ENCODE results near the gene ZNF778.
"Not testable (repeated sequence)": the region's sequence is repeated elsewhere in the genome, so short reads cannot be mapped to it uniquely, and the experiment has no call there.

Gene ZNF778

GRCh38 chr16:89219365-89219764 is 1.9 kb downstream of the ZNF778 start:
- no peak for DNase-seq

GRCh38 chr16:89221604-89222003 is 4.1 kb downstream of the ZNF778 start:
- no peak for DNase-seq

DNA sequence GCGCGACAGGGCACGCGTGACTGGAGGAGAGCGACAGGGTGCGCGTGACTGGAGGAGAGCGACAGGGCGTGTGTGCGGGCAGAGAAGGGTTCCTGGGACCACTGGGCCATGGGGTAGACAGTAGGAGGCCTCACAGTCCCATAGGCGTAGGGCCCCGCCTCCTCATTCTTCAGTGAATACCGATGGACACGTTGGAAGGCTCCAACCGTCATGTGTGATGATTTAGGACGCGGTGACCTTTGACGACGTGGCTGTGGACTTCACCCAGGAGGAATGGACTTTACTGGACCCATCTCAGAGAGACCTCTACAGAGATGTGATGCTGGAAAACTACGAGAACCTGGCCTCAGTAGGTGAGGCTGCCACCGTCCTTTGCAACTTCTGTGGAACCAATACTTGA is 5.4 kb downstream of the ZNF778 start:
- no peak for DNase-seq

DNA sequence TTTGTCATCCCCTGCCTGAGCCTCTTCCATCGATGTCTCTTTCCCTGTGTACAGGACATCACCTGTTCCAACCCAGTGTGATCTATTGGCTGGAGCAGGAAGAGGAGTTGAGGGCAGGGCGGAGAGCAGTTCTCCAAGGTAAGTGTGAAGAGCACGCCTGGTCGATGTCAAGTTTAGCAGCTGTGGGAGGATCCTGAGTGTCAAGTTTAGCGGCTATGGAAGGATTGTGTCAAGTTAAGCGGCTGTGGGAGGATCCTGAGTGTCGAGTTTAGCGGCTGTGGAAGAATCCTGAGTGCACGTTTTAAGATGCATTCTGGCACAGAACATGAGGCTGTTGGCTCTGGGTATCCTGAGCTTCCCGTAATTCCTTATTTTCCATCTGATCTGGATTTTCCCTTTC is 7.2 kb downstream of the ZNF778 start:
- no peak for DNase-seq

GRCh38 chr16:89230255-89230654 is 12.8 kb downstream of the ZNF778 start:
- no peak for DNase-seq

GRCh38 chr16:89232107-89232506 is 14.6 kb downstream of the ZNF778 start:
- DNase-seq: no peak

DNA sequence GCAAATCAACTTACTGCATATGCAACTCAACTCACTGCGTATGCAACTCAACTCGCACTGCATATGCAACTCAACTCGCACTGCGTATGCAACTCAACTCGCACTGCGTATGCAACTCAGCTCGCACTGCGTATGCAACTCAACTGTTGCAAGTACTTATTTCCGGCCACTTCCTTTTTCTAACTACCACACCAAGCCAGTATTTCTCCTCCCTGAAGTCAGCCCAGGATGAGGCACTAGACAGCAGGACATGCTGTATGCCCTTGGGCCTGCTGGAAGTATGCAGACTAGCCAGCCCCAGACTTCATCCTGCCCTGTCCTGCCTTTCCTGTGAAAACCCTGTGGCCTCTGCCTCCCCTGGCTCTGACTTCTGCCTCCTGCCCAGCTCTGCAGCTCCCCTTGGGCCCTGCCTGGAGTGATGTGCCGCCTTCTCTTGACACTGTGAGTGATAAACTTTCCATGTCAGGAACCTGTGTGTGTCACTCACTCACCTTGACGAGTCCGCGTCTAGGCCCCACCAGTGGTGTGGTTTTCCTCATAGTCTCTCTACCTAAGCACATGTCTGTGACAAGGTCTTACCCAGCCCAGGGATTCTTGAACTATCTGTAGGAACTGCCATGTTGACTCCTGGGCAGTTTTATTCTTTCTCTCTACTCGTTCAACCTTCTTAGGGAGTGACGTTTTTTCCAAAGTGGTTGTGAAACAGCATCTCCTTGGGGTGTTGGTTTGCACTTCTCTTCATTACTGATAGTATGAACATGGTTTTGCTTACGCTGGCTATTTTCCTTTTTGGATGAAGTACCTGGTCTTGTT is 16.4 kb downstream of the ZNF778 start:
- no peak for DNase-seq

- no peak for DNase-seq
These were observed 20.2 kb downstream of the ZNF778 start for GRCh38 chr16:89237733-89238132.

DNA sequence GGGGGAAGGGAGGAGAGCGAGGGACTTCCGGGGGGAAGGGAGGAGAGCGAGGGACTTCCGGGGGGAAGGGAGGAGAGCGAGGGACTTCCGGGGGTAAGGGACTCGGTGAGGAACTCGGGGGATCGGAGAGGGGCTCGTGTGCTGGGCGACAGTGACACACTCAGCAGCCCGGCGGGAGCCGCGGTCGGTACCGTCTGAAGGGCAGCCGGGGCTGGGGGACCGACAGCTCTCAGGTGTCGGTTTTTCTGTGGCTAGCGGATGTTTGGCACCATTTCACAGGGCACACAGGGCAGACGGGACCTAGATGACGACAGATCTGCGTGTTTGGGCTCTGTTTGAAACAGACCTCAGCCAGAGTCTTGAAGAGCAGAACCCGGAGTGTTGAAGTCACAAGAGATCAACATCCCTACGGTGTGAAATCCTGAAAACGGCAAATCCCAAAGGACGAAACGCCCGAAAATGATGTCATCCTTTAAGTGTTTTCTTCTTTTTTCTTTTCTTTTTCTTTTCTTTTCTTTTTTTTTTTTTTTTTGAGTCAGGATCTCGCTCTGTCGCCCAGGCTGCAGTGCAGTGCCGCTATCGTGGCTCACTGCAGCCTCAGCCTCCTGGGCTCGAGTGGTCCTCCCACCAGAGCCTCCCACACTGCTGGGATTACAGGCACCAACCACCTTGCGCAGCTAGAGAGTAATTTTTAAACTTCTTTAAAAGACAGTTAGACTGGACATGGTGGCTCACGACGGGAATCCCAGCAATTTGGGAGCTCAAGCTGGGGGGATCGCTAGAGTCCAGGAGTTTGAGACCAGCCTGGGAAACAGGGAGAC is 23.9 kb downstream of the ZNF778 start:
- peak; percentile 43 for DNase-seq

GRCh38 chr16:89242795-89243200 is 25.3 kb downstream of the ZNF778 start:
- no peak for DNase-seq

DNA sequence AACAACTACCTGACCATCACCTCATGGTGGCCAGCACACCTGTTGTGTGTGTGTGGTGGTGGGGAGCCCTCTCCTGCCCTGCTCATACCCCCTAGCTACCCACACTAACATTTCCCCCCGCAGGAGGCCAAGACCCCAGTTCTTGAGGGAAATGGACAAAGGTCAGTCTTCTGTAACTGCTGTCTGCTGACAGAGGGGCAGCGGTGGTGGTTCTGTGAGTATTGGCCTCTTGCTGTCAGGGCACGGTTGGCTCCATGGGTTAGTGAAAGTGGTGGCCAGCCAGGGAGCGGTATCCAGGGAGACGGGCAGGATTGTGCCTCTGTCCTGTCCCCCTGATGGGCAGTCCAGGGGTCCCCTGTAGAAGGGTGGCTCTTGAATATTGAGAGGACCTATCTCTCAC is 26.2 kb downstream of the ZNF778 start:
- DNase-seq: no peak

GRCh38 chr16:89244264-89244663 is 26.8 kb downstream of the ZNF778 start:
- DNase-seq: not testable (repeated sequence)

DNA sequence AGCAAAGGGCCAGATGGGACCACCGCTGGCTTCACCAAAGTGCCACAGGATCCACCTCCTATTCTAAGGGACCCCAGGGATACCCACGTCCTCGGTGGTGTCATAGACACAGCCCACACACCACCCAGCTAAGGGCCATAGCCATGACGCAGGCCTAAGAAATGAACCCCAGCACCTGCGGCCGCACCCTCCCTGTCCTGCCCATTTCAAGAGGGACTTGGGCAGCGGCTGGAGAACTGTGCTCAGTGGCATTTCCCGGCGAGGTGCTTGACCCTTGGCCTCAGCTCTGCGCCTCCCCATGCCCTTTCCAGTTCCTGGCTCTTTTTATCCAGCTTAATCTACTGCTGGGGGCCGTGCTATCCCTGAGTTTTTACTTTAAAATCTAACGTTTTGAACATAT is 27.3 kb downstream of the ZNF778 start:
- no peak for DNase-seq

- DNase-seq: no peak
These were observed 28.9 kb downstream of the ZNF778 start for GRCh38 chr16:89246383-89246902.

GRCh38 chr16:89246903-89247733 is 29.6 kb downstream of the ZNF778 start:
- DNase-seq: peak; percentile 25

DNA sequence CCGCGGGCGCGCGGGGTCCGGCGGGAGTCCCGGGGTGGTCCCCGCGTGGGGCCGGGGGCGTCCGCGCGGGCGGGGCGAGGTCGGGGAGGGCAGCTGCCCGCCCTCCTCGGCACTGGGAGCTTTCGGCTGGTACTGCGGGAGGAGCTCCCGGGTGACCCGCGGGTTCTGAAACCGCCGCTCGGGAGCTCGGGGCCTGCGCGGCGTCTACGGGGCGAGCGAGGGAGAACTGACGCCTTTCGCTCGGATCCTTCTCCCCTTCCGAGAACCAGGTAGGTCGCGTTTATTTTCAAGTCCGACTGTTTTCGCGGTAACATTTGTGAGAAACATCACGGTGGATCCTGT is 30.2 kb downstream of the ZNF778 start:
- not testable (repeated sequence) for DNase-seq

GRCh38 chr16:89248196-89248982 is 30.9 kb downstream of the ZNF778 start:
- no peak for DNase-seq

GRCh38 chr16:89253548-89254287 is 36.2 kb downstream of the ZNF778 start:
- no peak for DNase-seq

DNA sequence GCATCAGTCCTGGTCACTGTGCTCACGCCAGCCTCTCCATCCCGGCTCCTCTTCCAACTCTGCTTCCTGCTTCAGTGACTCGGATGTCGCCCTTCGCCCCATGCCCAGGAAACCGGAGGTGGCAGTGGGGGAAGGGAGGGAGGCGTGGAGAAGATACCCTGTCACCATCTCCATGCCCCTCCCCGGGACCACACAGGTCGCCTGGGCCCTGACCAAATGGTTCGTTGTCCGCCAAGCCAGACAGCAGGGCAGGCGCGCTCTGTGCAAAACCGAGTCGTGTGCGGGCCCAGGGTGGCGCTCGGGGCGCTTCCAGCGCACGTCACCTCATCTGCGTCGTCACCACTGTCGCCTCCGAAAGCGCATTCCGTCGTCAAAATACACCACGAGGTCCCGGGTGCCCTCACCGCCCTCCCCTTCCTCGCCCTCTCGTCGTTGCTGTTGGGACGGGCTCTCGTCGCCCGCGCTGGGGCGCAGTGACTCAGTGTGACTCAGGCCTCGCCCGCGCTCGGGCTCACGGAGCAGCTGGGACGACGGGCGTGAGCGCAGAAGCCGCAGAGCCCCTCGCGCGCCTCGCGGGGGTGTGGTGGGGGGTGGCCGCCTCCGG is 39.2 kb downstream of the ZNF778 start:
- no peak for DNase-seq

DNA sequence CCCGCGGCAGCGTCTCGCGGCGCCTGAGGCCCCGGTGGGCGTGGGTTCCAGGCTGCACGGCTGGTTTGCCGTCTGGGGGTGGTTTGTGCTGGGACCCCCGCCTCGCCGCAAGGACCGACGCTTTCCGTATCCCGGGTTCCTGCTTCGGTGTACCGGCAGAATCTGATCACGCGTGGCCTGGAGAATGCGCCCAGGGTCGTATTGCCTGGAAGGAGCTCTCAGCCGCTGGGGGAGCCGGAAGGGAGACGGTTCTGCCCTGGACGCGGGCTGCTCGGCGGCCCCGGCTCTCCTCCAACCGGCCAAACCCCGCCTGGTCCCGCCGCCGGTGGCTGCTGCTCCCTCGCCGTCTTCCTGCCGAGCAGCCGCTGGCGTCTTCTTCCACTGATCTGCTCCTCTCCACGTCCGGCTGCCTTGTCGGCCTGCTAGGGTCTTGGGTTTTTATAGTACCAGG is 39.8 kb downstream of the ZNF778 start:
- DNase-seq: no peak

All from NCI-H1436 treated with DMSO at 0.1 percent for 48 hours (cell line).